NT2/D1 (cell line): ENCODE data around the gene ADGB.

Source experiments
- DNase-seq: peaks from one replicate; pipeline ENCODE4 v3.0.0-alpha.2; 2011; ENCODE audit warnings: low read depth, low spot score
- H3K27me3 ChIP-seq: 2 replicates; pipeline ENCODE4 v1.6.0; 2011; ENCODE audit warnings: mild to moderate bottlenecking; ENCODE audit not compliant: insufficient read length, insufficient read depth
- H3K36me3 ChIP-seq: 2 replicates; pipeline ENCODE4 v1.6.1; 2011; ENCODE audit warnings: mild to moderate bottlenecking, low read length, mixed read lengths; ENCODE audit not compliant: insufficient read depth, insufficient read length
- H3K4me1 ChIP-seq: 2 replicates; pipeline ENCODE4 v1.5.1; 2011; ENCODE audit not compliant: insufficient read depth, insufficient read length
- H3K4me3 ChIP-seq: 2 replicates; pipeline ENCODE4 v1.5.1; 2011; ENCODE audit warnings: low read depth; ENCODE audit not compliant: insufficient read length
- H3K9ac ChIP-seq: 2 replicates; pipeline ENCODE4 v1.6.0; 2011; ENCODE audit warnings: low read depth; ENCODE audit not compliant: insufficient read length
- H3K9me3 ChIP-seq: 2 replicates; pipeline ENCODE4 v1.5.1; 2011; ENCODE audit warnings: mild to moderate bottlenecking, low read length; ENCODE audit not compliant: insufficient read depth
- SUZ12 ChIP-seq: IDR thresholded peaks from 2 replicates; pipeline ENCODE4 v1.6.1; 2011; ENCODE audit not compliant: insufficient read length, insufficient read depth; ENCODE audit errors: extremely low read depth
- YY1 ChIP-seq: IDR thresholded peaks from 2 replicates; pipeline ENCODE4 v1.6.1; 2011; ENCODE audit not compliant: insufficient read length, insufficient read depth
- ZNF274 ChIP-seq: IDR thresholded peaks from 2 replicates; pipeline ENCODE4 v1.6.1; 2011; ENCODE audit warnings: mild to moderate bottlenecking, low read depth, low read length

Gene ADGB

GRCh38 chr6:146664871-146665360, 66.1 kb downstream of the ADGB start:
- DNase-seq, result no peak
- no peaks in the 10 kb centered on the region for H3K9me3 ChIP-seq
- TF ChIP-seq SUZ12, result no peak
- no peak for TF ChIP-seq ZNF274
- no peak for TF ChIP-seq YY1
- H3K4me3 ChIP-seq, result no peak overlapping the region
- no peaks in the 10 kb centered on the region for H3K4me1 ChIP-seq
- H3K9ac ChIP-seq, result no peak overlapping the region
- H3K36me3 ChIP-seq, result no peaks in the 10 kb centered on the region
- H3K27me3 ChIP-seq, result no peaks in the 10 kb centered on the region

GRCh38 chr6:146666909-146667308, 68.1 kb downstream of the ADGB start:
- Histone ChIP-seq H3K4me1 (no peaks in the 10 kb centered on the region), H3K9me3 (no peaks in the 10 kb centered on the region), H3K4me3 (no peak overlapping the region), H3K27me3 (no peaks in the 10 kb centered on the region), H3K36me3 (no peaks in the 10 kb centered on the region), H3K9ac (no peak overlapping the region)
- TF ChIP-seq ZNF274 (no peak), SUZ12 (no peak)
- DNase-seq, result no peak

- DNase-seq, result no peak
- Histone ChIP-seq H3K36me3 (no peaks in the 10 kb centered on the region), H3K4me1 (no peaks in the 10 kb centered on the region), H3K27me3 (no peaks in the 10 kb centered on the region), H3K4me3 (no peak overlapping the region), H3K9ac (no peak overlapping the region), H3K9me3 (no peaks in the 10 kb centered on the region)
- TF ChIP-seq SUZ12, result no peak
- no peak for TF ChIP-seq ZNF274
- no peak for TF ChIP-seq YY1
Measured at GRCh38 chr6:146670161-146670560, 71.4 kb downstream of the ADGB start.

DNA sequence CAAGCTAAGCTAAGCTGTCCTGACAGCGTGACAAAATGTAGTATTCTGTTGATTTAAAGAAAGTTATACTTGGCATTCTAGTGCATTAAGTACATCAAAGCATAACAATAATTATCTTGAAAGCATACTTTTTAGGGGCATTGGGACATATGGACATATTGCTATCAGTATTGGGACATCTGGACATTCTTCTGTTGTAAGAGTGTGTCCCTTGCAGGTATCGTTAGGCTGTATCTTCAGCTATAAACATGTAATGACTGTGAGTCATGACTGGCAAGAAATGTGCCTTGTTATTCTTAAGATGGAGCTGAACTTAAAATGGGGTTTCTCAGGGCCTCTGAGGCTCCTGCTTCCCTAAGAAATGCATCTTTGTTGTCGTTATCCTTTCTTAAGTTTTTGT, 74.3 kb downstream of the ADGB start:
- H3K36me3 ChIP-seq, result no peaks in the 10 kb centered on the region
- H3K4me1 ChIP-seq, result no peaks in the 10 kb centered on the region
- DNase-seq, result no peak
- H3K27me3 ChIP-seq, result no peaks in the 10 kb centered on the region
- TF ChIP-seq SUZ12, result no peak
- TF ChIP-seq YY1, result no peak
- H3K4me3 ChIP-seq, result no peak overlapping the region
- no peaks in the 10 kb centered on the region for H3K9me3 ChIP-seq
- no peak overlapping the region for H3K9ac ChIP-seq

GRCh38 chr6:146679386-146679785, 80.6 kb downstream of the ADGB start:
- Histone ChIP-seq H3K36me3 (no peaks in the 10 kb centered on the region), H3K27me3 (no peaks in the 10 kb centered on the region), H3K9ac (no peak overlapping the region), H3K4me1 (no peaks in the 10 kb centered on the region), H3K9me3 (no peaks in the 10 kb centered on the region), H3K4me3 (no peak overlapping the region)
- TF ChIP-seq ZNF274 (no peak), YY1 (no peak), SUZ12 (no peak)
- DNase-seq, result no peak

GRCh38 chr6:146682919-146683318, 84.1 kb downstream of the ADGB start:
- Histone ChIP-seq H3K27me3 (no peaks in the 10 kb centered on the region), H3K4me1 (no peaks in the 10 kb centered on the region), H3K36me3 (no peaks in the 10 kb centered on the region), H3K9me3 (no peaks in the 10 kb centered on the region), H3K9ac (no peak overlapping the region), H3K4me3 (no peak overlapping the region)
- TF ChIP-seq ZNF274 (no peak), SUZ12 (no peak), YY1 (no peak)
- DNase-seq, result no peak

- H3K9ac ChIP-seq, result no peak overlapping the region
- H3K4me1 ChIP-seq, result no peaks in the 10 kb centered on the region
- no peak for DNase-seq
- H3K4me3 ChIP-seq, result no peak overlapping the region
- no peaks in the 10 kb centered on the region for H3K36me3 ChIP-seq
- TF ChIP-seq SUZ12 (no peak), ZNF274 (no peak), YY1 (no peak)
- H3K9me3 ChIP-seq, result no peaks in the 10 kb centered on the region
- no peaks in the 10 kb centered on the region for H3K27me3 ChIP-seq
Measured at GRCh38 chr6:146689806-146690205, 91.0 kb downstream of the ADGB start.

DNA sequence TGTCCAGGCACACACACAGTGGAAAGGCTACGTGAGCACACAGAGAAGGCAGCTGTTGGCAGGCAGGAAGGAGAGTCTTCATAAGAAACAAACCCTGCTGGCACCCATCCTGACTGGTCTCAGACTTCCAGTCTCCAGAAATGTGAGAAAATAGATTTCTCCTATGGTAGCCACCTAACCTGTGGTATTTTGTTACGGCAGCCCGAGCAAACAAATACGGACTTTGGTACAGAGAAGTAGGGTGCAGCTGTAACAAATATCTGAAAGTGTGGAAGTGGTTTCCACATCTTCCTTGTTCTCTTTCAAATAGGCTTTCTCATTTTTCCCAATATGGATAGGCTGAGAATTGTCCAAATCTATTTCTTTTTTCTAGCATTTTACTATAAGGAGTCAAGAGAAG, 94.6 kb downstream of the ADGB start:
- Histone ChIP-seq H3K9me3 (no peaks in the 10 kb centered on the region), H3K4me3 (no peak overlapping the region), H3K27me3 (no peaks in the 10 kb centered on the region), H3K9ac (no peak overlapping the region), H3K4me1 (no peaks in the 10 kb centered on the region), H3K36me3 (no peaks in the 10 kb centered on the region)
- no peak for DNase-seq
- no peak for TF ChIP-seq YY1
